Uterus (tissue), 4 donors: ENCODE results near the gene FARS2. TPM values are rescaled to one million over a fixed set of nuclear protein-coding genes. Genes with fewer than 3 reads are reported as not detected.
A peak's percentile ranks its signal among the peaks of the same experiment; 100 is the strongest.

ENCODE experiments used
- DNase-seq, 2 donors: peaks; one replicate each; pipeline ENCODE4 v3.0.0-alpha.2; 2019 to 2020
- H3K27ac ChIP-seq, 2 donors: fragments of 200-600 bp; sonication (generic); 1 replicate in 1 of 2; 2 replicates in 1 of 2; pipeline ENCODE4 v1.5.1; 2016 to 2018
- H3K27me3 ChIP-seq, 2 donors: fragments of 200-600 bp; sonication (generic); one replicate each; pipeline ENCODE4 v1.5.1; 2018 to 2019; ENCODE audit warnings: control low read depth in 1 of 2
- H3K36me3 ChIP-seq, 2 donors: fragments of 200-600 bp; sonication (generic); one replicate each; pipeline ENCODE4 v1.5.1; 2019; ENCODE audit warnings: control low read depth in 1 of 2
- H3K4me1 ChIP-seq, 2 donors: fragments of 200-600 bp; sonication (generic); one replicate each; pipeline ENCODE4 v1.5.1; 2018 to 2019; ENCODE audit warnings: control low read depth in 1 of 2
- H3K4me3 ChIP-seq, 2 donors: fragments of 200-600 bp; sonication (generic); 1 replicate in 1 of 2; 2 replicates in 1 of 2; pipeline ENCODE4 v1.5.1; 2018 to 2019; ENCODE audit warnings: mild to moderate bottlenecking in 1 of 2
- H3K9me3 ChIP-seq, 2 donors: fragments of 200-600 bp; sonication (generic); one replicate each; pipeline ENCODE4 v1.5.1; 2019; ENCODE audit warnings: control low read depth in 1 of 2
- CTCF ChIP-seq, 4 experiments: fragments of 200-600 bp in 2 of 4; fragments of 450-650 bp in 2 of 4; sonication (generic) in 2 of 4; IDR thresholded peaks; one replicate each; pipeline ENCODE4 v1.5.1; 2016 to 2019; ENCODE audit warnings: antibody characterized with exemption in 4 of 4, mild to moderate bottlenecking in 2 of 4, moderate library complexity in 1 of 4
- POLR2A ChIP-seq, 2 donors: fragments of 450-650 bp; IDR thresholded peaks; one replicate each; pipeline ENCODE4 v1.6.1; 2016; ENCODE audit warnings: antibody characterized with exemption in 2 of 2, mild to moderate bottlenecking in 1 of 2, moderate library complexity in 1 of 2
- intact Hi-C: fragments of 100-400 bp; cut with DNase I; formaldehyde crosslinking; loops from one replicate; pipeline ENCODE4 v1.15.1; 2023; ENCODE audit warnings: low total_unique reads
- total RNA-seq, 4 donors: library from RNA; depleted of rRNA in 3 of 4; stranded (reverse); fragments of >200 nt in 3 of 4; gene quantifications; one replicate each; pipeline versions ENCODE4 v1.1.0 to v1.2.4, GENCODE V29; 2014 to 2023
- donor health status: DM: yes; HTN: yes; CAD: no.

FARS2 gene
- total RNA-seq, 4 donors from 2014 or later = 14.4 to 32.5 (median 25.6) TPM

- H3K4me1 ChIP-seq = peaks cover 0 to 8% of the 10 kb centered on the region in 2 donors
- DNase-seq = no peak
- H3K36me3 ChIP-seq = no peaks in the 10 kb centered on the region
- H3K9me3 ChIP-seq = no peaks in the 10 kb centered on the region
- no peak overlapping the region for H3K4me3 ChIP-seq
- intact Hi-C loops = no loop called here
- no peak overlapping the region for H3K27ac ChIP-seq
- no peaks in the 10 kb centered on the region for H3K27me3 ChIP-seq
- TF ChIP-seq CTCF (IDR thresholded peaks at IDR 0.05) = no peak
- TF ChIP-seq POLR2A (IDR thresholded peaks at IDR 0.05) = no peak
Measured at GRCh38 chr6:5257400-5257799, 3.9 kb upstream of the FARS2 start.

DNA sequence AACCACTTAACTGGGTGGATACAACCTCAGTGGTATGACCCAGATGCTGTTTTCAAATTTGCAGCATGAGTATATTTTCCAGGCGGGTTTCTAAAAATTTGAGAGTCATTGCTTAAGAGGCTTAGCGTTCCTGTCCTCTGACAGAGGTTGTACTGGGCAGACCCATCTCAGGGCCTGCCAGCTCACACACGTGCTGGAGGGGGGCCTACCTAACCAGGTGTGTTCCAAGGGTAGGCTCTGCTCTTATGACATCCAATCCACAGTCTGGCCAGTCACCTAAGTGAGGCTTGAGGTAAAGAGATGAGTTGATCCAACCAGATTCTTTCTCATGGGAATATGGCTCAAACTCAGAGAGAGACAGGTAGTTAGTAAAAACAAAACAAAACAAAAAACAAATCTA is 1.9 kb upstream of the FARS2 start:
- TF ChIP-seq POLR2A (IDR thresholded peaks at IDR 0.05) (no peak), CTCF (IDR thresholded peaks at IDR 0.05) (no peak)
- intact Hi-C loops = no loop called here

DNA sequence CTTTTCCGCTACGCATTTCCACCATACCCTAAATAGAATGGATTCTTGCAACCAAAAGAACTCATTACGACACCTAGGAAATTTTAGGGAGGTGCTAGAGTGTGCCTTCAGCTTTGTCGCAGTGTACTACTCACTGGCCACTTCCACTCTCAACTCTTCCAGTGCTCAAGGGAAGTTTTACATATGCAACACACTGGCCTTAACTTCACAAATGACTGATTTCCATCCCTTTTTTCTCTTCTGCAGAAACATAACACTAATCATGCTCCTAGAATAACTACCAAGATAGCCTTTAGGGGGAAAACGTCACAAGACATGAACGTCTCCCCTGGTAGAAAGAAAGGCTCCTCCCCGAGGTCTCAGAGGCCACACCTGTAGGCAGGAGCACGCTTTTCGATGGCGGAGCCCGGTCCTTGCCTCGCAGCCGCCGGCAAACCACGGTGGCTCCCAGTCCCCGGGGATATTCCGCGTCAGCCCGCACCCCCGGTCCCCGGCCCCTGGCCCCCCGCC is 1.1 kb upstream of the FARS2 start:
- peak in 1 of 2 donors; percentile 39 for DNase-seq
- Histone ChIP-seq H3K27ac (peak overlapping the region; percentile 96 to 97), H3K27me3 (no peaks in the 10 kb centered on the region), H3K36me3 (no peaks in the 10 kb centered on the region), H3K4me1 (peaks cover 0 to 8% of the 10 kb centered on the region in 2 donors), H3K4me3 (peak overlapping the region; percentile 73 to 80), H3K9me3 (no peaks in the 10 kb centered on the region)
- intact Hi-C loops = no loop called here
- TF ChIP-seq CTCF (IDR thresholded peaks at IDR 0.05) (no peak), POLR2A (IDR thresholded peaks at IDR 0.05) (no peak)

More for the DNA sequence above, 1.9 kb upstream of the FARS2 start:
- H3K27me3 ChIP-seq = no peaks in the 10 kb centered on the region
- peak overlapping the region in 1 of 2 donors; percentile 73 for H3K4me3 ChIP-seq
- no peaks in the 10 kb centered on the region for H3K36me3 ChIP-seq
- H3K9me3 ChIP-seq = no peaks in the 10 kb centered on the region
- no peak for DNase-seq
- no peak overlapping the region for H3K27ac ChIP-seq
- H3K4me1 ChIP-seq = peaks cover 0 to 8% of the 10 kb centered on the region in 2 donors

DNA sequence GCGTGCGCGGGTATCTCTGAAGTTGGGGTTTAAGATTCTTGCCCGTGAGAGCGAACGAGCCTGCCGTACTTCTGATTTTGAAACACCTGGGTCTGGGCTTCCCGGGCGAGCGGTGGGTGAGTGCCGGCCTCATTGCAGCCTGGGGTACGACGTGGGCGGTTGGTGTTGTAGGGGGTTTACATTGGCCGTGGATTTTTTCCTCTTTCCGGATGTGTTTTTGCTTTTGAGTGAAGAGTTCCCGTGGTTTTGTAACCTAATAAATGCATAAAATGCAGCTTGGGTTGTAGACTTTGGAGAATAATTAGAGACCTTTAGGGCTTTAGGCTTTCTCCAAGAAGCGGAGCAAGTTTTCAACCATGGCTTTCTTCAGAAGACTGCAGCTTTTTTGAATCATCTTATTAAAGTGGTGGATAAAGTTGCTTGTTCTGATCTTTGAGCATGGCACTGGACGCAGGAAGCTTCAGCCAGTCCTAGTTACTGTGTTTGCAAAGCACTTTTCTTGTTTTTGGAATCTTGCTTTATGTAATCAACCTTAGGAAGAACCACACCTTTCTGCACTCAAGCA is 314 bp downstream of the FARS2 start:
- Histone ChIP-seq H3K9me3 (no peaks in the 10 kb centered on the region), H3K27ac (peak overlapping the region; percentile 96 to 97), H3K36me3 (no peaks in the 10 kb centered on the region), H3K4me3 (peak overlapping the region; percentile 73 to 80), H3K27me3 (no peaks in the 10 kb centered on the region), H3K4me1 (peaks cover 0 to 8% of the 10 kb centered on the region in 2 donors)
- TF ChIP-seq CTCF (IDR thresholded peaks at IDR 0.05) (no peak), POLR2A (IDR thresholded peaks at IDR 0.05) (no peak)
- intact Hi-C loops = no loop called here
- DNase-seq = no peak

DNA sequence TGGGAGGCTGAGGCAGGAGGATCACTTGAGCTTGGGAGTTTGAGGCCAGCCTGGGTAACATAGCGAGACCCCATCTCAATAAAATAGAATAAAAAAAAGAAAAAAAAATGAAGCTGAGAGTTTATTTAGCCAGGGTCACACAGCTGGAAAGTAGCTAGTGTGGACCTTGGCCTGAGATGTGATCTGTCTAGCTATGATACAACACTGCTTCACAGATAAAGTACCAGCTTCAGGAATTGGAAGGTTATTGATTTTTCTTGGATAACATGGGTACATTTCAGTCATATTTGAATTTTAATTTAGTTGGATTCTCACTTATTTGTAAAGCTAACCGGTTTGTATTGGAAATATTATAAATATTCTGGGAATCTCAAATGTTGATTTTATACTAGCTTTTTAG is 5.1 kb downstream of the FARS2 start:
- DNase-seq = no peak
- H3K27me3 ChIP-seq = no peaks in the 10 kb centered on the region
- no peaks in the 10 kb centered on the region for H3K4me1 ChIP-seq
- H3K27ac ChIP-seq = no peak overlapping the region
- no peak overlapping the region for H3K4me3 ChIP-seq
- H3K9me3 ChIP-seq = no peaks in the 10 kb centered on the region
- intact Hi-C loops = no loop called here
- TF ChIP-seq POLR2A (IDR thresholded peaks at IDR 0.05) (no peak), CTCF (IDR thresholded peaks at IDR 0.05) (no peak)
- H3K36me3 ChIP-seq = no peaks in the 10 kb centered on the region
